Measurements from ENCODE around the gene PPP4R1. TPM values are rescaled to one million over a fixed set of nuclear protein-coding genes. Genes with fewer than 3 reads are reported as not detected.
A peak's percentile ranks its signal among the peaks of the same experiment; 100 is the strongest.

Gene PPP4R1, protein sequence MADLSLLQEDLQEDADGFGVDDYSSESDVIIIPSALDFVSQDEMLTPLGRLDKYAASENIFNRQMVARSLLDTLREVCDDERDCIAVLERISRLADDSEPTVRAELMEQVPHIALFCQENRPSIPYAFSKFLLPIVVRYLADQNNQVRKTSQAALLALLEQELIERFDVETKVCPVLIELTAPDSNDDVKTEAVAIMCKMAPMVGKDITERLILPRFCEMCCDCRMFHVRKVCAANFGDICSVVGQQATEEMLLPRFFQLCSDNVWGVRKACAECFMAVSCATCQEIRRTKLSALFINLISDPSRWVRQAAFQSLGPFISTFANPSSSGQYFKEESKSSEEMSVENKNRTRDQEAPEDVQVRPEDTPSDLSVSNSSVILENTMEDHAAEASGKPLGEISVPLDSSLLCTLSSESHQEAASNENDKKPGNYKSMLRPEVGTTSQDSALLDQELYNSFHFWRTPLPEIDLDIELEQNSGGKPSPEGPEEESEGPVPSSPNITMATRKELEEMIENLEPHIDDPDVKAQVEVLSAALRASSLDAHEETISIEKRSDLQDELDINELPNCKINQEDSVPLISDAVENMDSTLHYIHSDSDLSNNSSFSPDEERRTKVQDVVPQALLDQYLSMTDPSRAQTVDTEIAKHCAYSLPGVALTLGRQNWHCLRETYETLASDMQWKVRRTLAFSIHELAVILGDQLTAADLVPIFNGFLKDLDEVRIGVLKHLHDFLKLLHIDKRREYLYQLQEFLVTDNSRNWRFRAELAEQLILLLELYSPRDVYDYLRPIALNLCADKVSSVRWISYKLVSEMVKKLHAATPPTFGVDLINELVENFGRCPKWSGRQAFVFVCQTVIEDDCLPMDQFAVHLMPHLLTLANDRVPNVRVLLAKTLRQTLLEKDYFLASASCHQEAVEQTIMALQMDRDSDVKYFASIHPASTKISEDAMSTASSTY
- total RNA-seq (2021) (65.2 and 67.4 TPM in 2 replicates), Bru-seq, nascent RNA (percentile 86 among the genes with signal in this experiment), BruChase-seq, experiment 1, labeled RNA remaining after a 2-hour chase (percentile 83 among the genes with signal in this experiment), BruChase-seq, experiment 2, labeled RNA remaining after a 6-hour chase (percentile 75 among the genes with signal in this experiment)
- long read RNA-seq, transcript PPP4R1-203 (20 exons, 3,925 nt), result minor isoform, 15 of 76 reads
- long read RNA-seq, transcript PPP4R1-202 (20 exons, 3,885 nt), result major isoform, 29 of 76 reads
- long read RNA-seq, partial matches to known transcripts, result 14 of 76 reads
- long read RNA-seq, other reads (novel, unspliced or antisense), result 18 of 76 reads

DNA sequence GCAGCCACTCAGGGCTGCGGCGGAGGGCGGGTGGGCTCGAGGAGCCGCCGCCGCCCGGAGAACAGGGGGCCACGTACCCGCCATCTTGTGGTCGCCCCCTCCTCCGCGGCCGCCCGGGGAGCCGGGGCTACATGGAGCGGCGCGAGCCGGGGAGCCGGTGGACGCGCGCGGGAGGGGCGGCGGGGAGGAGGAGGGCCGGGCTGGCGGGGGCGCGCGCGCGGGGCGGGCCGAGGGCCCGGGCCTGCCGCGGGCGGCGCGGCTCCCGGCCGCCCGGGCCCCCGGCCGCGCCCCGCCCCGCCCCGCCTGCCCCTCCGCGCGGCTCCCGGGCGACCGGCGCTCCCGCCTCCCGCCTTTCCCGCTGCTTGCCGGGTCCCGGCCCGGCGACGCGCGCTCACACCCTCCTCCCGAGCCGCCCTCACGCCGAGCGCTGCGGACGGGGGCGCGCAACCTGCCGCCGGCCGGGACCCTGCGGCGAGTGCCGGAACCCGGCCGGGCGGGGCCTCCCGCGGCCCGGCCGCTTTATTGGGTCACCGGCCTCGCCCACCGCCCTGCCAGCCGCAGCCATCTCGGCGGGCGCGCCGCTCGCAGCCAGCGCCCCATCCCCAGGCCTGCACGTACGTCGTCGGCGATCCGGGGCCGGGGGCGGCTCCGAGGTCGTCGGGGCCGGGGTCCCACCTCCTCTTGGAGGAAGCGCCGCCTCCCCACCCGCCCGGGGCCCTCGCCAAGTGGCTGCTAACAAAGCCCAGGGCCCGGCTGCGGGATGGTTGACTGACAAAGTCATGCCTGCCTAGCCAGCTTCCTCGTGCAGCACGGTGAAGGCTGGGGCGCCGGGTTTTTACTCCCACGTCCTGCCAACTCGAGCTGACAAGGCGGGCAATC, at the start of gene PPP4R1:
PPP4R1 (minus strand) TSS at position 159 of the 879 bp plus-strand sequence; CDS start at position 84, 75 bp downstream.
- BruUV-seq (replicated peaks), result no TSS peak
- TF ChIP-seq, protein P1, sequence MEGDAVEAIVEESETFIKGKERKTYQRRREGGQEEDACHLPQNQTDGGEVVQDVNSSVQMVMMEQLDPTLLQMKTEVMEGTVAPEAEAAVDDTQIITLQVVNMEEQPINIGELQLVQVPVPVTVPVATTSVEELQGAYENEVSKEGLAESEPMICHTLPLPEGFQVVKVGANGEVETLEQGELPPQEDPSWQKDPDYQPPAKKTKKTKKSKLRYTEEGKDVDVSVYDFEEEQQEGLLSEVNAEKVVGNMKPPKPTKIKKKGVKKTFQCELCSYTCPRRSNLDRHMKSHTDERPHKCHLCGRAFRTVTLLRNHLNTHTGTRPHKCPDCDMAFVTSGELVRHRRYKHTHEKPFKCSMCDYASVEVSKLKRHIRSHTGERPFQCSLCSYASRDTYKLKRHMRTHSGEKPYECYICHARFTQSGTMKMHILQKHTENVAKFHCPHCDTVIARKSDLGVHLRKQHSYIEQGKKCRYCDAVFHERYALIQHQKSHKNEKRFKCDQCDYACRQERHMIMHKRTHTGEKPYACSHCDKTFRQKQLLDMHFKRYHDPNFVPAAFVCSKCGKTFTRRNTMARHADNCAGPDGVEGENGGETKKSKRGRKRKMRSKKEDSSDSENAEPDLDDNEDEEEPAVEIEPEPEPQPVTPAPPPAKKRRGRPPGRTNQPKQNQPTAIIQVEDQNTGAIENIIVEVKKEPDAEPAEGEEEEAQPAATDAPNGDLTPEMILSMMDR (conservative IDR thresholded peaks at IDR 0.05; ENCODE audit: low read depth, low read length), result no peak
- no peak for TF ChIP-seq EZH2 (IDR thresholded peaks at IDR 0.05; ENCODE audit: borderline replicate concordance, low read depth, low read length, poor library complexity, severe bottlenecking)
- intact Hi-C loops (cut with micrococcal nuclease; ENCODE audit: unreplicated experiment), result loop anchor here (10.0 kb wide), 3 partner anchors 160 to 910 kb away; partner anchors contain the start of gene NAPG
- Histone ChIP-seq H3K4me3 (ENCODE audit: low read depth, low read length, poor library complexity, severe bottlenecking) (peak within 1 kb of the TSS; percentile 84), H3K36me3 (ENCODE audit: insufficient read depth, low read length, poor library complexity, severe bottlenecking) (peaks cover 3% of the 10 kb centered on the region), H3K27me3 (replicated peaks; ENCODE audit: insufficient read depth, low read depth, low read length, poor library complexity) (no peaks in the 10 kb centered on the region), H3K27ac (ENCODE audit: low read depth, low read length, poor library complexity, severe bottlenecking) (peak within 1 kb of the TSS; percentile 87), H3K9me3 (ENCODE audit: low read depth, low read length, poor library complexity, severe bottlenecking) (no peaks in the 10 kb centered on the region), H3K4me1 (ENCODE audit: insufficient read depth, low read length, poor library complexity, severe bottlenecking) (peaks cover 13% of the 10 kb centered on the region)
- POLR2A ChIA-PET (ENCODE audit: low non-redundant PET), result no interaction called here
- CTCF ChIA-PET, result no interaction called here
- DNase-seq (ENCODE audit: low spot score), result peak; percentile 76

DNA sequence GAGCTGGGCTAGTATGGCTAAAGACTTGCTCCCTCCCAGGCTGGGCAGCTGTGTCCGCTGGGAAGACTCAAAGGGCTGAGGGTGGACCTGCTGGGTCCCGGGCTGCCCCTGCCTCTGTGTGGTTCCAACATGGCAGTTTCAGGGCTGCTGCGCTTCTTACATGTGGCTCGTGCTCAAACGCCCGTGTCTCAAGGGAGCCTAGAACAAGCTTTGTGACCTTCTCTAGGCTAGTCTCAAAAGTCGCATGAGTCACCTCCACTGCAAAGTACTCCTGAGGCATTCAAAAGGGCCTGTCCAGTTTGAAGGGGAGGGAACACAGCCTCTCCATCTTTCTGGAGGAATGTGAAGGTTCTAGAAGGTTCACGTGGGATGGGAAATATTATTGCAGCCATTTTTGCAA, 49.0 kb upstream of the PPP4R1 start:
- H3K27me3 ChIP-seq (replicated peaks; ENCODE audit: insufficient read depth, low read depth, low read length, poor library complexity), result no peaks in the 10 kb centered on the region
- ChIA-PET CTCF (no interaction called here), POLR2A (ENCODE audit: low non-redundant PET) (no interaction called here)
- intact Hi-C loops (cut with micrococcal nuclease; ENCODE audit: unreplicated experiment), result no loop called here
- H3K4me1 ChIP-seq (ENCODE audit: insufficient read depth, low read length, poor library complexity, severe bottlenecking), result no peaks in the 10 kb centered on the region
- no peak overlapping the region for H3K27ac ChIP-seq (ENCODE audit: low read depth, low read length, poor library complexity, severe bottlenecking)
- no peaks in the 10 kb centered on the region for H3K36me3 ChIP-seq (ENCODE audit: insufficient read depth, low read length, poor library complexity, severe bottlenecking)
- no peak overlapping the region for H3K4me3 ChIP-seq (ENCODE audit: low read depth, low read length, poor library complexity, severe bottlenecking)
- no TSS peak for BruUV-seq (replicated peaks)
- TF ChIP-seq, protein P1 (conservative IDR thresholded peaks at IDR 0.05; ENCODE audit: low read depth, low read length), result no peak
- DNase-seq (ENCODE audit: low spot score), result no peak
- no peaks in the 10 kb centered on the region for H3K9me3 ChIP-seq (ENCODE audit: low read depth, low read length, poor library complexity, severe bottlenecking)

Measured in A673 (cell line).